Chondrocyte (in vitro differentiated cells): ENCODE measurements around the gene ZNF491. TPM values are rescaled to one million over a fixed set of nuclear protein-coding genes. Genes with fewer than 3 reads are reported as not detected.

ENCODE experiments used
- DNase-seq: peaks from one replicate; pipeline ENCODE4 v3.0.0; 2021; ENCODE audit warnings: mixed read lengths, low spot score
- H3K27ac Mint-ChIP-seq: one replicate; pipeline ENCODE4 v1.8.0; 2021; ENCODE audit warnings: mild to moderate bottlenecking, moderate library complexity, mixed read lengths; ENCODE audit not compliant: unreplicated experiment
- H3K27me3 Mint-ChIP-seq: 2 replicates; pipeline ENCODE4 v1.8.0; 2021; ENCODE audit warnings: low read depth, mixed read lengths
- H3K36me3 Mint-ChIP-seq: 2 replicates; pipeline ENCODE4 v1.8.0; 2021; ENCODE audit warnings: low read depth, mixed read lengths
- H3K4me1 Mint-ChIP-seq: 2 replicates; pipeline ENCODE4 v1.8.0; 2021; ENCODE audit warnings: low read depth, mild to moderate bottlenecking, mixed read lengths
- H3K4me3 Mint-ChIP-seq: one replicate; pipeline ENCODE4 v1.8.0; 2021; ENCODE audit warnings: mild to moderate bottlenecking, moderate library complexity, mixed read lengths; ENCODE audit not compliant: unreplicated experiment
- H3K9me3 Mint-ChIP-seq: 2 replicates; pipeline ENCODE4 v1.8.0; 2021; ENCODE audit warnings: low read depth, mixed read lengths
- total RNA-seq: library from RNA; stranded (reverse); gene quantifications from 3 replicates; pipeline ENCODE4 v1.2.1, GENCODE V29; 2021
- TF ChIP-seq, protein P1 (sequence below): fragments of 200-600 bp; sonication (generic); IDR thresholded peaks from 2 replicates; pipeline ENCODE4 v1.5.0; 2021; ENCODE audit warnings: antibody characterized with exemption, mild to moderate bottlenecking, moderate library complexity

ZNF491 gene
- total RNA-seq, 1 donor from 2014 or later, result 4.2 TPM

DNA sequence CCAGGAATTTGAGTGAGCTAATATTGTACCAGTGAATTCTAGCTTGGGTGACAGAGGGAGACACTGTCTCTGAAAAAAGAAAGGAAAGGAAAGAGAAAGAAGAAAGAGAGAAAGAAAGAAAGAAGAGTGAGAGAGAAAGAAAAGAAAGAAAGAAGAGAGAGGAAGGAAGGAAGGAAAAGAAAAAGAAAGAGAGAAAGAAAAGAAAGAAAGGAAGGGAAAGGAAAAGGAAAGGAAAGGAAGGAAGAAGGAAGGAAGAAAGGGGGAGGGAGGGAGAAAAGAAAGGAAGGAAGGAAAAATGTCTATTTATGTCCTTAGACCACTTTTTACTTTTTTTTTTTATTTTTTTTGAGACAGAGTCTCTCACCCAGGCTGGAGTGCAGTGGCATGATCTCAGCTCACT lies 5.4 kb upstream of the ZNF491 start:
- Mint-ChIP-seq H3K4me3 (no peak overlapping the region), H3K27me3 (no peaks in the 10 kb centered on the region), H3K36me3 (peaks cover 13% of the 10 kb centered on the region), H3K27ac (no peak overlapping the region), H3K9me3 (peaks cover 36% of the 10 kb centered on the region), H3K4me1 (peaks cover 7% of the 10 kb centered on the region)
- TF ChIP-seq, protein P1, sequence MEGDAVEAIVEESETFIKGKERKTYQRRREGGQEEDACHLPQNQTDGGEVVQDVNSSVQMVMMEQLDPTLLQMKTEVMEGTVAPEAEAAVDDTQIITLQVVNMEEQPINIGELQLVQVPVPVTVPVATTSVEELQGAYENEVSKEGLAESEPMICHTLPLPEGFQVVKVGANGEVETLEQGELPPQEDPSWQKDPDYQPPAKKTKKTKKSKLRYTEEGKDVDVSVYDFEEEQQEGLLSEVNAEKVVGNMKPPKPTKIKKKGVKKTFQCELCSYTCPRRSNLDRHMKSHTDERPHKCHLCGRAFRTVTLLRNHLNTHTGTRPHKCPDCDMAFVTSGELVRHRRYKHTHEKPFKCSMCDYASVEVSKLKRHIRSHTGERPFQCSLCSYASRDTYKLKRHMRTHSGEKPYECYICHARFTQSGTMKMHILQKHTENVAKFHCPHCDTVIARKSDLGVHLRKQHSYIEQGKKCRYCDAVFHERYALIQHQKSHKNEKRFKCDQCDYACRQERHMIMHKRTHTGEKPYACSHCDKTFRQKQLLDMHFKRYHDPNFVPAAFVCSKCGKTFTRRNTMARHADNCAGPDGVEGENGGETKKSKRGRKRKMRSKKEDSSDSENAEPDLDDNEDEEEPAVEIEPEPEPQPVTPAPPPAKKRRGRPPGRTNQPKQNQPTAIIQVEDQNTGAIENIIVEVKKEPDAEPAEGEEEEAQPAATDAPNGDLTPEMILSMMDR, result no peak
- DNase-seq, result no peak

DNA sequence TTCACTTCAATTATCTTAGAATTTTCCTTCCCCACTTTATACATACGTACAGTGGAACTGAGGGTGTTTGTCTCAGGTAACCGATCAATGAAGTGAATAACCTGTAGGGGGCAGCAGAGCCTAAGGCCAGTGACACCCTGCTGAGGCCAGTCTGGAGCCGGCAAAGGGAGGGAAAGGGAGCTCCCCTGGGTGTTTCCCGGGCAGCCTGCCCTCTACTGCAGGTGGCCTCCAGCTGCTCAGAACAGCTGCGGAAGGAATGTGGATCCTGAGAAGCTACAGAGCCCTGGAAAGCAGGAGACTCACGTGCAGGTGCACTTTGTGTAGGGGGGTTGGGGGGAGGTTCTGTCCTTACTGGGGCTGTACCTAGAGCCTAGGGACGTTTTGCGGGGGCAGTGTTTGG lies 832 bp upstream of the ZNF491 start:
- H3K4me3 Mint-ChIP-seq, result no peak overlapping the region
- no peaks in the 10 kb centered on the region for H3K27me3 Mint-ChIP-seq
- TF ChIP-seq, protein P1, result peak; percentile 87
- H3K9me3 Mint-ChIP-seq, result peaks cover 3% of the 10 kb centered on the region
- DNase-seq, result no peak
- peak overlapping the region; percentile 98 for H3K27ac Mint-ChIP-seq
- H3K36me3 Mint-ChIP-seq, result peaks cover 6% of the 10 kb centered on the region
- peaks cover 15% of the 10 kb centered on the region for H3K4me1 Mint-ChIP-seq

DNA sequence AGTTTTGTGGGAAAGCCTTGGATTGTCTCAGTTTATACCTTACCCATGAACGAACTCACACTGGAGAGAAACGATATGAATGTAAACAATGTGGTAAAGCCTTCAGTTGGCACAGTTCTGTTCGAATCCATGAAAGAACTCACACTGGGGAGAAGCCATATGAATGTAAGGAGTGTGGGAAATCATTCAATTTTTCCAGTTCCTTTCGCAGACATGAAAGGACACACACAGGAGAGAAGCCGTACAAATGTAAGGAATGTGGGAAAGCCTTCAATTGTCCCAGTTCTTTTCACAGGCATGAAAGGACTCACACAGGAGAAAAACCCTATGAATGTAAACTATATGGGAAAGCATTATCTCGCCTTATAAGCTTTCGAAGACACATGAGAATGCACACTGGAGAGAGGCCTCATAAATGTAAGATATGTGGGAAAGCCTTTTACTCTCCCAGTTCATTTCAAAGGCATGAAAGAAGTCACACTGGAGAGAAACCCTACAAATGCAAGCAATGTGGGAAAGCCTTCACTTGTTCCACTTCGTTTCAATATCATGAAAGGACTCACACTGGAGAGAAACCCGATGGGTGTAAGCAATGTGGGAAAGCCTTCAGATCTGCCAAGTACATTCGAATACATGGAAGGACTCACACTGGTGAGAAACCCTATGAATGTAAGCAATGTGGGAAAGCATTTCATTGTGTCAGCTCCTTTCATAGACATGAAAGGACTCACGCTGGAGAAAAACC lies 8.2 kb downstream of the ZNF491 start:
- Mint-ChIP-seq H3K4me3 (no peak overlapping the region), H3K4me1 (no peaks in the 10 kb centered on the region), H3K27me3 (no peaks in the 10 kb centered on the region), H3K36me3 (peaks cover 54% of the 10 kb centered on the region), H3K9me3 (peaks cover 49% of the 10 kb centered on the region), H3K27ac (no peak overlapping the region)
- TF ChIP-seq, protein P1, result no peak
- no peak for DNase-seq

DNA sequence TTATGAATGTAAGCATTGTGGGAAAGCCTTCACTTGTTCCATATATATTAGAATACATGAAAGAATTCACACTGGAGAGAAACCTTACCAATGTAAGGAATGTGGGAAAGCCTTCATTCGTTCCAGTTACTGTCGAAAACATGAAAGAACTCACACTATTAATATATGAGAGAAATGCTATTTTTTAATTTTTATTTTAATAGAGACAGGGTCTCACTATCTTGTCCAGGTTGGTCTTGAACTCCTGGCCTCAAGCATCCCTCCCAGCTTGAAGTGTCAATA lies 8.7 kb downstream of the ZNF491 start:
- no peaks in the 10 kb centered on the region for H3K27me3 Mint-ChIP-seq
- no peaks in the 10 kb centered on the region for H3K4me1 Mint-ChIP-seq
- no peak overlapping the region for H3K4me3 Mint-ChIP-seq
- H3K9me3 Mint-ChIP-seq, result peaks cover 49% of the 10 kb centered on the region
- no peak for DNase-seq
- TF ChIP-seq, protein P1, result no peak
- H3K36me3 Mint-ChIP-seq, result peaks cover 54% of the 10 kb centered on the region
- H3K27ac Mint-ChIP-seq, result no peak overlapping the region

DNA sequence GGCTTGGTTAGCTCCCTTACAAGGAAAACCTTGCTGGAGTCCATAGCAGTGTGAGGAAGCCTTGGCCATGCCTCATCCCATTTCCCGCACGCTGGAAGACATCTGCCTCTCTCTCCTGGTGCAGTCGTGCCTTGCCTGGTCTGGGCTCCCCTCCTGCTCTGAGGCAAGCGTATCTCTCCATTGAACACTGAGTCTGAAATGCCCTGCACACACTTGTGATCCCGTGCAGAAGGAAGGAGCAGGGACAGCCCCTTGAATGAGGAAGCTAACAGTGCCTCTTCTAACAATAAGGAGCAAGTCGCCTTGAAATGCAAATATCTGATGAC lies 15.3 kb downstream of the ZNF491 start:
- Mint-ChIP-seq H3K27ac (peak overlapping the region; percentile 97), H3K4me1 (peaks cover 23% of the 10 kb centered on the region), H3K9me3 (peaks cover 7% of the 10 kb centered on the region), H3K27me3 (no peaks in the 10 kb centered on the region), H3K4me3 (peak overlapping the region; percentile 93), H3K36me3 (peaks cover 16% of the 10 kb centered on the region)
- TF ChIP-seq, protein P1, result no peak
- no peak for DNase-seq
